GM12878 (cell line): ENCODE measurements around the gene BIN1. TPM values are rescaled to one million over a fixed set of nuclear protein-coding genes. Genes with fewer than 3 reads are reported as not detected.
A peak's percentile ranks its signal among the peaks of the same experiment; 100 is the strongest.

Experiments used
- ATAC-seq: fragments of 200-7000 bp; cut with Tn5 transposase; 3 replicates; pipeline ENCODE4 v1.9.1; 2020; ENCODE audit warnings: mild to moderate bottlenecking, moderate library complexity
- BruUV-seq: library from RNA; stranded (reverse); fragments of 400-500 nt; replicated peaks from 2 replicates; lab custom pipeline; 2021; lab: Mats Ljungman, UMichigan
- CTCF ChIA-PET: fragments of 300-600 bp; sonication (Branson Sonifier 250); formaldehyde crosslinking; extraction: SDS; loops from one replicate; lab custom pipeline; 2021; ENCODE audit warnings: inconsistent platforms; lab: Yijun Ruan, JAX
- POLR2A ChIA-PET: fragments of 350-600 bp; formaldehyde crosslinking; extraction: SDS; loops from one replicate; lab custom pipeline; 2021; ENCODE audit warnings: inconsistent platforms; lab: Charles Lee
- RAD21 ChIA-PET: fragments of 300-600 bp; sonication (Branson Sonifier 250); formaldehyde crosslinking; loops from one replicate; lab custom pipeline; 2023; ENCODE audit warnings: antibody characterized with exemption; ENCODE audit not compliant: unreplicated experiment; lab: Charles Lee
- SMC1A ChIA-PET: fragments of 300-600 bp; sonication (Branson Sonifier 250); formaldehyde crosslinking; loops from one replicate; lab custom pipeline; 2023; ENCODE audit not compliant: unreplicated experiment, uncharacterized antibody; lab: Charles Lee
- DNase-seq: peaks from one replicate; pipeline ENCODE4 v3.0.0-alpha.2; 2011; ENCODE audit warnings: low read depth, low spot score
- FAIRE-seq: peaks from 3 replicates; lab custom pipeline; 2011; peaks lifted over from hg19 to GRCh38; lab: Jason Lieb, UNC
- H2AFZ ChIP-seq: 2 replicates; pipeline ENCODE4 v1.6.0; 2011; ENCODE audit warnings: low read depth, low read length, control low read depth; ENCODE audit not compliant: control insufficient read depth
- H3K27ac ChIP-seq: 2 replicates; pipeline ENCODE4 v1.5.1; 2011; ENCODE audit warnings: control low read depth; ENCODE audit not compliant: control insufficient read depth, insufficient read depth
- H3K27me3 ChIP-seq, 2 experiments: replicated peaks in 1 of 2; 2 replicates each; pipeline versions ENCODE4 v1.6.0 to v1.6.1; 2011; ENCODE audit warnings: low read length in 1 of 2; ENCODE audit not compliant: control insufficient read depth in 2 of 2, insufficient read depth in 2 of 2
- H3K36me3 ChIP-seq, 2 experiments: 2 replicates each; pipeline ENCODE4 v1.5.1; 2011; ENCODE audit warnings: low read length in 1 of 2; ENCODE audit not compliant: control insufficient read depth in 2 of 2, insufficient read depth in 2 of 2
- H3K4me1 ChIP-seq: 2 replicates; pipeline ENCODE4 v1.6.1; 2011; ENCODE audit warnings: mild to moderate bottlenecking, low read length, moderate library complexity, mixed read lengths; ENCODE audit not compliant: control insufficient read depth, insufficient read depth
- H3K4me2 ChIP-seq: 2 replicates; pipeline ENCODE4 v1.6.0; 2011; ENCODE audit warnings: control low read depth; ENCODE audit not compliant: control insufficient read depth, insufficient read depth
- H3K4me3 ChIP-seq: fragments of 200-600 bp; sonication (generic); 2 replicates; pipeline ENCODE4 v1.5.1; 2016
- H3K79me2 ChIP-seq: 2 replicates; pipeline ENCODE4 v1.6.0; 2011; ENCODE audit warnings: low read length; ENCODE audit not compliant: control insufficient read depth, insufficient read depth
- H3K9ac ChIP-seq: 2 replicates; pipeline ENCODE4 v1.8.0; 2011; ENCODE audit warnings: low read length, control low read depth, mixed read lengths; ENCODE audit not compliant: control insufficient read depth, insufficient read depth
- H3K9me3 ChIP-seq: replicated peaks from 3 replicates; pipeline ENCODE4 v1.5.1; 2011; ENCODE audit warnings: mild to moderate bottlenecking, low read length; ENCODE audit not compliant: control insufficient read depth, insufficient read depth
- H4K20me1 ChIP-seq: 2 replicates; pipeline ENCODE4 v1.6.0; 2011; ENCODE audit not compliant: control insufficient read depth, insufficient read depth
- ATF2 ChIP-seq: IDR thresholded peaks from 2 replicates; pipeline ENCODE4 v1.6.1; 2012; ENCODE audit warnings: low read length, inconsistent platforms
- BCL3 ChIP-seq: IDR thresholded peaks from 2 replicates; pipeline ENCODE4 v1.6.1; 2011; ENCODE audit warnings: borderline replicate concordance, low read depth, mild to moderate bottlenecking, moderate library complexity, low read length; ENCODE audit not compliant: insufficient read depth, poor library complexity, severe bottlenecking
- CHD4 ChIP-seq: fragments of 200-600 bp; sonication (generic); IDR thresholded peaks from 2 replicates; pipeline ENCODE4 v1.6.1; 2016; ENCODE audit warnings: mild to moderate bottlenecking
- MTA2 ChIP-seq: fragments of 450-650 bp; IDR thresholded peaks from 2 replicates; pipeline ENCODE4 v1.6.1; 2016; ENCODE audit warnings: low read depth, mild to moderate bottlenecking, moderate library complexity
- RCOR1 ChIP-seq: conservative IDR thresholded peaks from 2 replicates; pipeline ENCODE4 v1.6.1; 2012; ENCODE audit warnings: low read depth, low read length, improper control_type of control experiment
- SREBF1 ChIP-seq: IDR thresholded peaks from 2 replicates; pipeline ENCODE4 v1.6.1; 2012; ENCODE audit warnings: mild to moderate bottlenecking, low read length
- SREBF2 ChIP-seq: IDR thresholded peaks from 2 replicates; pipeline ENCODE4 v1.6.1; 2012; ENCODE audit warnings: mild to moderate bottlenecking, low read length
- ZNF217 ChIP-seq: fragments of 450-650 bp; IDR thresholded peaks from 2 replicates; pipeline ENCODE4 v1.6.1; 2017; ENCODE audit warnings: antibody characterized with exemption, mild to moderate bottlenecking
- ZNF274 ChIP-seq: IDR thresholded peaks from one replicate; pipeline ENCODE4 v1.8.0; 2011; ENCODE audit not compliant: insufficient read length, insufficient read depth
- WGBS: methylation state at CpG from one replicate; pipeline ENCODE4 v1.1.6; 2016; ENCODE audit warnings: low lambda C conversion rate; ENCODE audit not compliant: insufficient replicate concordance, insufficient coverage; ENCODE audit errors: missing lambda C conversion rate; 5-methylcytosine and 5-hydroxymethylcytosine counted together
- in situ Hi-C: fragments of 300-500 bp; cut with MboI; formaldehyde crosslinking; loops from 9 replicates; pipeline ENCODE4 v1.14.3; 2018; ENCODE audit warnings: mixed read lengths
- intact Hi-C: fragments of 100-400 bp; cut with micrococcal nuclease; formaldehyde crosslinking; loops from one replicate; pipeline ENCODE4 v1.14.2; 2022; ENCODE audit not compliant: unreplicated experiment
- polyA plus RNA-seq, 11 experiments: library from polyadenylated mRNA; depleted of rRNA in 4 of 11; unstranded in 6 of 11; stranded (reverse) in 5 of 11; fragments of >200 nt; fragmentation: Nextera tagmentation in 4 of 11; fragmentation: Illumina TruSeq in 1 of 11; extraction: Ambion mirVana in 4 of 11; extraction: Trizol in 1 of 11; gene quantifications; 1 replicate in 1 of 11; 2 replicates in 10 of 11; pipeline versions ENCODE4 v1.2.1 to v1.2.3, GENCODE V29; 2011 to 2016; ENCODE audit warnings: inconsistent platforms in 2 of 11, missing spikeins in 2 of 11, low read depth in 1 of 11
- total RNA-seq, 4 experiments: library from RNA; depleted of rRNA in 3 of 4; stranded (reverse); fragments of >200 nt in 3 of 4; fragmentation: Illumina TruSeq in 1 of 4; extraction: Trizol in 1 of 4; gene quantifications; 2 replicates each; pipeline versions ENCODE4 v1.2.1 to v1.2.3, GENCODE V29; 2013 to 2021
- TF ChIP-seq, protein P1 (sequence below), 3 experiments: IDR thresholded peaks in 2 of 3; conservative IDR thresholded peaks in 1 of 3; 2 replicates each; pipeline ENCODE4 v1.5.1; 2011; ENCODE audit warnings: low read depth in 3 of 3, low read length in 3 of 3, mild to moderate bottlenecking in 3 of 3, control low read depth in 2 of 3, moderate library complexity in 2 of 3, inconsistent platforms in 1 of 3, mixed read lengths in 1 of 3; ENCODE audit not compliant: control insufficient read depth in 2 of 3, insufficient read depth in 1 of 3; ENCODE audit errors: extremely low read depth in 1 of 3

The BIN1 gene
- total and polyA plus RNA-seq, 10 of the 15 experiments (the other 5 are each of a cell fraction or from before 2014, with no cell fraction given) = 0.32 to 21.3 (median 11.2) TPM

DNA sequence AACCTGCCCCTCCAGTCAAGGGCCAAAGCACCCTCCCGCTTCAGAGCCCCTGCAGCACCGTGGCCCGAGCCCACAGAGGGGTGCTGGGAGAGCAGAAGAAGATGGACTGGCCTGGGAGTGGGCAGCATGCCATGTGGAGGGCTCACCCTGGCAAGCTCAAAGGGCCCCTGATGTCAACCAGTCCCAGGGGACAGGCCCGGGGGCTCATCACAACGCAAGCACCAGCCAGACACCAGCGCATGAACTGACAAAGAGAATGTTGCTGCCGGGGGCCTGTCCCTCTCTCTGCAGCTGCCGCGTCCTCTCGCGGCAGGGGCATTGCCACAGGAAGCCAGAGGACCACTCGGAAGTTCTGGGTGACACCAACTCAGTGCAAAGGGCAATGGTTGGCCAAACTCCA is 30.3 kb upstream of the BIN1 start (continued):
- TF ChIP-seq ZNF217 (no peak), SREBF2 (no peak), SREBF1 (no peak), MTA2 (no peak)
- TF ChIP-seq, protein P1, sequence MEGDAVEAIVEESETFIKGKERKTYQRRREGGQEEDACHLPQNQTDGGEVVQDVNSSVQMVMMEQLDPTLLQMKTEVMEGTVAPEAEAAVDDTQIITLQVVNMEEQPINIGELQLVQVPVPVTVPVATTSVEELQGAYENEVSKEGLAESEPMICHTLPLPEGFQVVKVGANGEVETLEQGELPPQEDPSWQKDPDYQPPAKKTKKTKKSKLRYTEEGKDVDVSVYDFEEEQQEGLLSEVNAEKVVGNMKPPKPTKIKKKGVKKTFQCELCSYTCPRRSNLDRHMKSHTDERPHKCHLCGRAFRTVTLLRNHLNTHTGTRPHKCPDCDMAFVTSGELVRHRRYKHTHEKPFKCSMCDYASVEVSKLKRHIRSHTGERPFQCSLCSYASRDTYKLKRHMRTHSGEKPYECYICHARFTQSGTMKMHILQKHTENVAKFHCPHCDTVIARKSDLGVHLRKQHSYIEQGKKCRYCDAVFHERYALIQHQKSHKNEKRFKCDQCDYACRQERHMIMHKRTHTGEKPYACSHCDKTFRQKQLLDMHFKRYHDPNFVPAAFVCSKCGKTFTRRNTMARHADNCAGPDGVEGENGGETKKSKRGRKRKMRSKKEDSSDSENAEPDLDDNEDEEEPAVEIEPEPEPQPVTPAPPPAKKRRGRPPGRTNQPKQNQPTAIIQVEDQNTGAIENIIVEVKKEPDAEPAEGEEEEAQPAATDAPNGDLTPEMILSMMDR (IDR thresholded peaks at IDR 0.05 in 2 of 3, conservative IDR thresholded peaks at IDR 0.05 in 1 of 3; ENCODE audit: control insufficient read depth in 2 of 3, extremely low read depth in 1 of 3, insufficient read depth in 1 of 3, low read depth in 3 of 3, low read length in 3 of 3) = no peak

- H3K9me3 ChIP-seq = no peaks in the 10 kb centered on the region
- H3K36me3 ChIP-seq = no peaks in the 10 kb centered on the region
- FAIRE-seq = no peak
- H3K27me3 ChIP-seq = no peaks in the 10 kb centered on the region
- BruUV-seq = no TSS peak
- H3K4me3 ChIP-seq = no peak overlapping the region
- TF ChIP-seq RCOR1 (no peak), BCL3 (no peak), ATF2 (no peak), ZNF274 (no peak), CHD4 (no peak)
- no peaks in the 10 kb centered on the region for H4K20me1 ChIP-seq
- no peak overlapping the region for H3K4me2 ChIP-seq
- no peak overlapping the region for H3K27ac ChIP-seq
- H2AFZ ChIP-seq = peak overlapping the region; percentile 7; the same call in 1 of the 2 replicates
- 27% methylated on average over 15 of the region's 15 CpGs for WGBS
- no peaks in the 10 kb centered on the region for H3K79me2 ChIP-seq
- no peak overlapping the region for H3K9ac ChIP-seq
- ChIA-PET CTCF (no interaction called here), POLR2A (interaction anchor here (0.5 kb wide), 1 partner anchor 19 kb away, joined by 5 read pairs; no protein-coding TSS in a partner anchor), RAD21 (no interaction called here), SMC1A (interaction anchor here (0.9 kb wide), 1 partner anchor 19 kb away, joined by 3 read pairs; no protein-coding TSS in a partner anchor)
- no peaks in the 10 kb centered on the region for H3K4me1 ChIP-seq
- DNase-seq = no peak
- in situ Hi-C loops (no loop called here), intact Hi-C loops (no loop called here)
- peak; percentile 62 for ATAC-seq
Measured at GRCh38 chr2:127134833-127135830, 28.2 kb upstream of the BIN1 start.
